ELF-1 (cell line): ENCODE results near the gene CDIPT.
"Not testable (repeated sequence)": the region's sequence is repeated elsewhere in the genome, so short reads cannot be mapped to it uniquely, and the experiment has no call there.

ENCODE experiments used
- DNase-seq: peaks from one replicate; pipeline ENCODE4 v3.0.0-alpha.2; 2016; ENCODE audit warnings: low read depth, low spot score

CDIPT gene

DNA sequence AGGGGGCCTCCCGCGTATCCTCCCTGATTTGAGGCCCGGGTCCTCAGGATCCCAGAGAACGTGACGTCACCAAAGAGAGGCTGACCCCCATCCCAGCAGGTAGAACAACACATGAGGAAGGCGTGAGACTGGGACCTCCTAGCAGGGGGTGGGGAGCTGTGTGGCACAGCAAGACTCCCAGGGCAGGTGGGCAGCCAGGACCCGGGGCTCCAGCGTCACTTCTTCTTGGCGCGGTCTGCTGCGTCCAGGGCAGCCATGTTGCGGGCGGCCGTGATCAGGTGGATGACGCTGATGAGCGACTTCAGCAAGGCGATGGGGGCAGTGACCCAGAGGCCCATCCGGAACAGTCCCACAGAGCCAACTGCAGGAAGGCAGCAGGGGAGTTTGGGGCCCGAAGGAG, 4.1 kb downstream of the CDIPT start:
- DNase-seq, result no peak

DNA sequence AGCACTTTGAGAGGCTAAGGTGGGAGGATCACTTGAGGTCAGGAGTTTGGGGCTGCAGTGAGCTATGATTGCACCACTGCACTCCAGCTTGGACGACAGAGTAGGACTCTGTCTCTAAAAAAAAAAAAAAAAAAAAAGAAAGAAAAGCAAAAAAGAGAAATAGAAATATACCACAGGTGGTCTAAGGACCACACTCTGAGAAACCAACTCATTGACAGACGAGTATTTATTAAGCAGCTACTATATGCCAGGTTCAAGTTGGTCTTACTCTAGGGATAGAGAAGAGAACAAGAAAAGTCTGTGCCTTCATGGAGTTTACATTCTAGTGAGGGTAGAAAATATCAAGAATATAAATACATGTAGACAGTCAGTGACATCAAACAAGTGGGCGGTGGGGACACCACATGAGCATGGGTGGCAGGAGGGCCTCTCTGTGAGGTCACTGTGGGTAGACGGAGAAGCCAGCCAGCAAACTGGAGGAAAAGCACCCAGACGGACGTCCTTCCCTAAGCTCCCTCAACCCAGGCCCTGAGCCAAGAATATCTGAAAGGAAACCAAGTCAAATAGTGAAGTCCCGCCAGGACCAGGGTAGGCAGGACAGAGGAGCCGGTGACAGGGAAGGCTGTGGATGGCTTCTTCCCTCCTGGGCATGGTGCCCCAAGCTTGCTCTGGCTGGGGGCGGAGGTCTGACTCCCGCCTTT, 4.7 kb downstream of the CDIPT start:
- DNase-seq, result no peak

DNA sequence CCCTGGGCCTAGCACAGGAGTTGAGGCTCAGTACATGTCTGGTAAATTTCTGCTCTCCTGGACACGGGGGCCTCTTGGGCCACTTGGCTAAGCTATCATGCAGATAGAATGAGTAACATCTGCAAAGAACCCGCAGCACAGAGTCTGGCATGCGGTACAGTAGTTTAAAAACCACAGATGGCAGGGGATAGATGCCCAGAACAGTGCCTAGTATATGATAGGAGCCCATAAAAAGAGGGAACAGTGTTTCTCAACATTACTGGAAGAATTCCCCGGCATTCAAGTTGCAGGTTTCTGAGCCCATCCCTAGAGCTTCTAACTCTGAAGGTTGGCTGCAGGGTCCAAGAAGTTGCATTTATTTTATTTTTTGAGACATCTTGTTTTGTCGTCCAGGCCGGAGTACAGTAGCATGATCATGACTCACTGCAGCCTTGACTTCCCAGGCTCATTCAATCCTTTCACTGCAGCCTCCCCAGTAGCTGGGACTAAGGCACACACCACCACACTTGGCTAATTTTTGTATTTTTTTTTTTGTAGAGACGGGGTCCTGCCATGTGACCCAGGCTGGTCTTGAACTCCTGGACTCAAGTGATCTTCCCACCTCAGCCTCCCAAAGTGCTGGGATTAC, 5.8 kb downstream of the CDIPT start:
- DNase-seq, result no peak

DNA sequence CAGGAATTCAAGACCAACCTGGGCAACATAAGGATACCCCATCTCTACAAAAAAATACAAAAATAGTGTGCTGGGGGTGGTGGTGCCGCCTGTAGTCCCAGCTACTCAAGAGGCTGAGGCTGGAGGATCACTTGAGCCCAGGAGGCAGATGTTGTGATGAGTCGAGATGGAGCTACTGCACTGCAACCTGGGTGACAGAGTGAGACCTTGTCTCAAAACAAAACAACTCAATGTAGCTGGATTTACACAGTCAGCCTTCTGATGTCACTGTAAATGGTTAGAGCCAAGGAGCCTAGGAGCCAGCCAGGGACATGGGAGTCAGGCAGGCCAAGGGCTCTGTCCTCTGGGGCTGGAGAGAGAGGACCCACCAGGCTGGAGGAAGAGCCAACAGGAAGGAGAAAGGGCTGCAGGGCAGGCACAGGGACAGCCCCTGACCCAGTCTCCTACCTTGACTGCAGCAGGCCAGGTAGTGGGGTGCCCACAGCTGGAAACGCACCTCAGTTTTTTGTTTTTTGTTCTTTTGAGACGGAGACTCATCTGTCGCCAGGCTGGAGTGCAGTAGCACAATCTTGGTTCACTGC, 8.4 kb downstream of the CDIPT start:
- no peak for DNase-seq

DNA sequence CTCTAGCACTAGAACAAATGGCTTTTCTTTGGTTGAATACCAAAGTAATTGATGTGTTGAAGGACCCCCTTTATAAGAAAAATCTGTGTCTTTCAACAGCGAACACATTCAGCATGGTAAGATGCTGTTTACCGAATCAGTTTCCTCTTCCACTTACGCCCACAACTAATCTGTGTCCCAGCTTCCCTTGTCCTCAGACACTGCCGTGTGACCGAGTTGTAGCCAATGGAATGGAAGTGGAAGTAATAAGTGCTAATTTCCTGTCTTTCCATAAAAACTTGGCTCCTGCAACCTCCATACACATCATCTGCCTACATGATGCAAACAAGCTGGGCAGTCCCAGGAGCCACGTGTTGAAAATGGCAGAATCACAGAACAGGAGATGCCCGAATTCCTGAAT, 10.4 kb downstream of the CDIPT start:
- DNase-seq, result no peak

DNA sequence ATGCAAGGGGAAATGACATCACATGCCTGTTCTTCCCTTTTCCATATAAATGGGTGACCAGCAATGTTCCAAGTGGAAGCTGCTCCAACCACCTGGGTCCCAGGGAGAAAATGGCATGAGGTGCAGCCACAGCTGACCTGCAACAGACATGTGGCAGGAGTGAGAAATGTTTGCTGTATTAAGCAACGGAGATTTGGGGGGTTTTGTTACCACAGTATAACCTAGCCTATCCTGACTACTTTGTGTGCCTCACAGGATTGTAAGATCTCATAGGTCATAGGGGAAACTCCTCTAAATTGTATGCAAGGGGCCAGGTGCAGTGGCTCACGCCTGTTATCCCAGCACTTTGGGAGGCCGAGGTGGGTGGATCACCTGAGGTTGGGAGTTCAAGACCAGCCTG, 12.0 kb downstream of the CDIPT start:
- no peak for DNase-seq

DNA sequence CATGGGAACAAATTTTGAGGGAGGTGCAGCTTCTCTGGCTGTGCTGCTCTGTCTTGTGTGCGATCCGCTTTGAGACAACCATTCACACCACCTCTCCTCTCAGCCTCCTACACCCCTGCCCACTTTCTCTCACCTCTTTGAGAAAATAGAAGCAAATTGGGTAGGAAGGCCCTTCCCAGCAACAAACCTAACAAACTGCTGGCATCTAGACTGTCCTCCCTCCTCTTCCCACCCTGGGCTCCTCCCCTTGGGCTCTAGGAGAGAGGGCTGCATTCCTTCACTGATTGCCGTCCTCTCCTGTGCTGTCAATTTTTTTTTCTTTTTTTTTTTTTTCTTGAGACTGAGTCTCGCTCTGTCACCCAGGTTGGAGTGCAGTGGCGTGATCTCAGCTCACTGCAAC, 13.5 kb downstream of the CDIPT start:
- DNase-seq, result peak; percentile 73

DNA sequence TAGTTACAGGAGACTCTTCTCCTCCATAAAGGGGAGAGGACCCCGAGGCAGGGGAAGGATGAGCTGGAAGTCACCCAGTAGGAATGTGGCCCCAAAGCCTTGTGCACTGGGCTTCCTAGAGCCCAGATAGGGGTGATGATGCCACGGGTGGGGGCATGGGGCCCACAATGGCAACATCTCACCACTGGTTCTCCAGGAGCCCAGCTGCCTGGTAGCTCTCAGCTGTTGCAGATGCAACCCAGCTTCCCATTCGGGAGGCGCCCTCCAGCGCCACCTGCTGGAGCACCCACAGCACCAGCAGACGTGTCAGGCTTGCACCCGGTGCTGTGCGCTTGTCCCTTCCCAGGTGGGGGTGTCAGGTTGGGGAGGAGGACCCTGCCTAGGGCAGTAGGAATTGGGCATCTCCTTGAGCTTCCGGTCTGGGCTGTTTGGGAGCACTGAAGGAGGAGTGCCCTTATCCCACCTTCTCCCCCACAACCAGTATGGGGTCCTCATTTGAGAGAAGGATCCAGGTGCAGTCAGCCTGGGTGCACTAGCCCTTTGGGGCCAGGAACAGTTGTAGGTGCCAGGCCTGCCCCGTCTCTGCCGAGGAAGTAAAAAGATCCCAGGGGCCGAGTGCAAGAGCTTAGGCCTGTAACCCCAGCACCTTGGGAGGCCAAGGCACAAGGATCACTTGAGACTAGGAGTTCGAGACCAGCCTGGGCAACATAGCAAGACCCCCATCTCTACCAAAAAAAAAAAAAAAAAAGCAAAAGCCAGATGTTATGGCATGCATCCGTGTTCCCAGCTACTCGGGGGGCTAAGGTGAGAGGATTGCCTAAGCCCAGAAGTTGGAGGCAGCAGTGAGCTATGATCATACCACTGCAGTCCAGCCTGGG, 14.4 kb downstream of the CDIPT start:
- DNase-seq, result peak; percentile 70

DNA sequence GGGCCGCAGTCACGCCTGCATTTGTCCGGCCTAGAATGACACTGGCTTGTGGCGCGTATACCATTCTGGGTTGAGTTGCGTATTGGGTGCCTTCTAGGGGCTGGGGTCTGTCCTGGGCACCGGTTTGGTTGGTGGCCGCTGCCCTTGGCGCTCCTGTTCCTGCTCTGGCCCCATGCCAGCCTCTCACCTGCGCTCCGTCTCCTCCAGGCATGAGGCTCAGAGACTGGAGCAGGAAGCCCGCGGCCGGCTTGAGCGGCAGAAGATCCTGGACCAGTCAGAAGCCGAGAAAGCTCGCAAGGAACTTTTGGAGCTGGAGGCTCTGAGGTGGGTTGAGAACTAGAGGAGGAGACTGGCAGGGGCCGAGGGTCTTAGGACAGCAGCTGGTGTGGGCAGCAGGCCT, 17.4 kb downstream of the CDIPT start:
- no peak for DNase-seq

DNA sequence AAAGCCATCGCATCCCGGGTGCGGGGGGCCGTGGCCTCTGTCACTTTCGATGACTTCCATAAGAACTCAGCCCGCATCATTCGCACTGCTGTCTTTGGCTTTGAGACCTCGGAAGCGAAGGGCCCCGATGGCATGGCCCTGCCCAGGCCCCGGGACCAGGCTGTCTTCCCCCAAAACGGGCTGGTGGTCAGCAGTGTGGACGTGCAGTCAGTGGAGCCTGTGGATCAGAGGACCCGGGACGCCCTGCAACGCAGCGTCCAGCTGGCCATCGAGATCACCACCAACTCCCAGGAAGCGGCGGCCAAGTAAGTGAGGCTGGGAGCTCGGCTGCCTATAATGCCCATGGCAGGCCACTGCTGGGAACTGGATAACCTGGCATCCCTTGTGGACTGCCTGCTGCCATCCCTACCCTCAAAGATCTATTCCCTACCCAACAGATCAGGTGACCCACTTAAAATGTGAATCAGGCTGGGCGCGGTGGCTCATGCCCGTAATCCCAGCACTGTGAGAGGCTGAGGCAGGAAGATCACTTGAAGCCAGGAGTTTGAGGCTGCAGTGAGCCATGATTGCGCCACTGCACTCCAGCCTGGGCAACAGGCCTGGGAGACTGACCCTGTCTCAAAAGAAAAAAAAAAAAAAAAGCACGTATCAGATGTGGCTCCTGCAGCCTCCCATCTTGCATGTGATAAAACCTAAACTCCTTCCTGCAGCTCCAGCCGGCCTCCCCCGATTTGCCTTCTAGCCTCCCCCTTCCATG, 18.3 kb downstream of the CDIPT start:
- no peak for DNase-seq

DNA sequence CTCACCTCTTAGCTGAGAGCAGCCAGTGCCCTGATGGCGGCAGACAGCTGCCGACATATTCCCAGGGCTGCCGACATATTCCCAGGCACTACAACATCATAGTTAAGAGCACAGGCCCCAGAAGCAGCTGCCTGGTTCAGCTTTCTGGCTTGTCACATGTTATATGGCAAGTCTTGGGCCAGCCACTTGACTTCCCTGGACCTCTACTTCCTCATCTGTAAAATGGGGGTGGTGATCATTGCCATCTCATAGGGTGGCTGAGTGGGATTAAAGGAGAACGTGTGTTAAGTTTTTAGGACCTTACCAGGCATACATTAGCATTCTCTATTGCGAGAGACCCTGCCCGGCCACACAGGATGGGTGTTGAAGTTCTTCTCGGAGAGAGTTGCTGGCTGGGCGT, 19.1 kb downstream of the CDIPT start:
- no peak for DNase-seq

DNA sequence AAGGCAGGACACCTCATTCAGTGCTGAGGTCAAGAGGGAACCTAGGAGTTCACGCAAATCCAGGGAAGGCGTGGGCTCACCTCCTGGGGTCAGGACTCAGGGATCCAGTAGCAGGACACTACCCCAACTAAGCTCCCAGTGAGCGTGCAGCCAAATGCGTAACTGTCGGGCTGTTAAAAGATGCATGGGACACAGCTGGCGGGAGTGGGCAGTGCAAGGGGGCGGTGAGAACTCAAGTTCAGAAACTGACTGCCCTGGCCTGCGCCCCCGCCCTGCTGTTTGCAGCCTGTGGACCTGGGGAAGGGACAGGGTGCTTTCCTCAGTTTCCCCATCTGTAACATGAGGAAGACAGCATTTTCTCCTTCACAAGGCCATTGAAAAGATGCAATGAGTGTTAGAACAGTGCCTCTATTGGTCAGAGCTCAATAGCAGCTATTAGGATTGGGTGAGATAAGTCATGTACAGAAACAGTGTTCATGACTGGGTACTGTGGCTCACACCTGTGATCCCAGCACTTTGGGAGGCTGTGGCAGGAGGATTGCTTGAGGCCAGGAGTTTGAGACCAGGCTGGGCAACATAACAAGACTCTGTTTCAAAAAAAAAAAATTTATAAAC, 20.2 kb downstream of the CDIPT start:
- DNase-seq, result no peak

DNA sequence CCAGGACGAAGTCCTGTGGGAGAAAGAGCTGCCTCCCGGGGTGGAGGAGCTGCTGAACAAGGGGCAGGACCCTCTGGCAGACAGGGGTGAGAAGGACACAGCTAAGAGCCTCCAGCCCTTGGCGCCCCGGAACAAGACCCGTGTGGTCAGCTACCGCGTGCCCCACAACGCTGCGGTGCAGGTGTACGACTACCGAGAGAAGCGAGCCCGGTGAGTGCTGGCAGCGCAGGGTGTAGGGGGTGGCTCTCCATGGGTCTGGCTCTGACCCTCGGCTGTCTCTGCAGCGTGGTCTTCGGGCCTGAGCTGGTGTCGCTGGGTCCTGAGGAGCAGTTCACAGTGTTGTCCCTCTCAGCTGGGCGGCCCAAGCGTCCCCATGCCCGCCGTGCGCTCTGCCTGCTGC, 21.4 kb downstream of the CDIPT start:
- no peak for DNase-seq

DNA sequence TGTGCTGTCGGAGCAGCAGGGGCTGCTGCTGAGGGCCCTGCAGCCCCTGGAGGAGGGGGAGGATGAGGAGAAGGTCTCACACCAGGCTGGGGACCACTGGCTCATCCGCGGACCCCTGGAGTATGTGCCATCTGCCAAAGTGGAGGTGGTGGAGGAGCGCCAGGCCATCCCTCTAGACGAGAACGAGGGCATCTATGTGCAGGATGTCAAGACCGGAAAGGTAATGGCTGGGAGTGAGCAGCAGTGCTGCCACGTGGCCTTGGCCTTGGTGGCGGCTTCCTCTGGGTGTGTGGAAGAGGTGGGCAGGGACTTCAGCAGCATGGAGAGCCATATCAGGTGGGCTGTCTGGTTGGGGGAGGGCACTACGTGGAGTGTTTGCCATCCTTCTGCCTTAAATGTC, 22.8 kb downstream of the CDIPT start:
- DNase-seq, result no peak

DNA sequence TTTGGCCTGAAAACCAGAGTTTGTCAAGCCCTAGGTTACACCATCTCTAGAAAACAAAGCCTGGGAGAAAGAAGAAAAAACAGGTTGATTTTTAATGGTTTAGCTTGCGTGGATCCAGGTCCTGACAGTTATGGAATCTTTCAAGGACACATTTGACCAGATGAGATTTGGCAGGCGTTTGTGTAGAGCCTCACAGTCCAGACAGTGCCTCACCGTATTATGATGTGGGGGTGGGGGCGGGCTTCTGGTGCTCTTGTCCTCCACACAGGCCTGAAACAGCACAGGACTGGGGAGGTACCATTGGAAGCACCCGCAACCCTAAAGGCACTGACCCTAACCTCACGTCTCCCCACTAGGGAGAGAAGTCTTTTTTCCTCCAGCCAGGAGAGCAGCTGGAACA, 23.2 kb downstream of the CDIPT start:
- no peak for DNase-seq

DNA sequence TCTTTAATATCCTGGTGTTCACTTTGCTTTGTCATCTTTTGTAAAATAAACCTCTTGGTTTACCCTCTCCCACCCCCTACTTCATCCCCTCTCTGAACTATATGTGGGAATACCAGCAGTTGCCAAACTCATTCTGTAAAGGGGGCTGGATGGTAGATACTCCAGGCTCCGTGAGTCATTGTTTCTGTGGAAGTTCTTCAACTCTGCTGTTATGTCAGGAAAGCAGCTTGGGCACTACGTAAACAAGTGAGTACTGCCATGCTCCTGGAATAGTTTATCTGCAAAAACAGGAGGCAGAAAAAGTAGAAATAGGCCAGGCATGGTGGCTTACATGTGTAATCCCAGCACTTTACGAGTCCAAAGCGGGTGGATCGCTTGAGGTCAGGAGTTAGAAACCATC, 25.2 kb downstream of the CDIPT start:
- no peak for DNase-seq

DNA sequence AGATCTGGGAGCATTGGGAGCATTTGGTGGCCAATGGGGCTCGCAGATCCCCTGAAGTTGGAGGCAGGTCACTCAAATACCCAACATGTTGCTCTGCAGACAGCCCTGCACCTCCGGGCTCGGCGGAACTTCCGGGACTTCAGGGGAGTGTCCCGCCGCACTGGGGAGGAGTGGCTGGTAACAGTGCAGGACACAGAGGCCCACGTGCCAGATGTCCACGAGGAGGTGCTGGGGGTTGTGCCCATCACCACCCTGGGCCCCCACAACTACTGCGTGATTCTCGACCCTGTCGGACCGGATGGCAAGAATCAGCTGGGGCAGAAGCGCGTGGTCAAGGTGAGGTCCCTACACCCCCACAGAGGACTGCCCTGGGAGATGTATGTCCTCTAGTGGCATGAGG, 26.4 kb downstream of the CDIPT start:
- DNase-seq, result no peak

DNA sequence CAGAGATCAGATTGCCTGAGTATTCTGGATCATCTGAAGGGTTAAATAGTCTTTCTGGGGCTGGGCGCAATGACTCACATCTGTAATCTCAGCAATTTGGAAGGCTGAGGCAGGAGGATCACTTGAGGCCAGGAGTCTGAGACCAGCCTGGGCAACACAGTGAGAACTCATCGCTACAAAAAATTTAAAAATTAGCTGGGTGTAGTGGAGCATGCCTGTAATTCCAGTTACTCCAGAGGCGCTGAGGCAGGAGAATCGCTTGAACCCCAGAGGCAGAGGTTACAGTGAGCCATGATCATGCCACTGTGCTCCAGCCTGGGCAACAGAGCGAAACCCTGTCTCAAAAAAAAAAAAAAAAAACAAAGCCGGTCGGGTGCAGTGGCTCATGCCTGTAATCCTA, 27.1 kb downstream of the CDIPT start:
- no peak for DNase-seq

DNA sequence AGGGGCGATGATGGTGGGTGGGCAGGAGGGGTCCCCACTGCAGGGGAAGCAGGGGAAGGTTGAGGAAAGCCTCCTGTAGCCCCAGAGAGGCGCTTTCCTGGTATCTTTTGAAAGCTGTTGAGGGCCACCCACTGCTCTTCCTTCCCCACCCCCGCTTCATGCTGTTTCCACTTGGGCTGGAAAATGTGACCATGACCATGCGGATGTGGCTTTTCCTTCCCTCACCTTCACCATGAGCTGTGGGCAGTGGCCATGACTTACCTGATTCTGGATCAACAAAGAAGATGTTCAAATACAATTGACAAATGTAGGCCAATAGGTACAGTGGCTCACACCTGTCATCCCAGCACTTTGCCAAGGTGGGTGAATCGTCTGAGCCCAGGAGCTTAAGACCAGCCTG, 28.9 kb downstream of the CDIPT start:
- DNase-seq, result no peak

DNA sequence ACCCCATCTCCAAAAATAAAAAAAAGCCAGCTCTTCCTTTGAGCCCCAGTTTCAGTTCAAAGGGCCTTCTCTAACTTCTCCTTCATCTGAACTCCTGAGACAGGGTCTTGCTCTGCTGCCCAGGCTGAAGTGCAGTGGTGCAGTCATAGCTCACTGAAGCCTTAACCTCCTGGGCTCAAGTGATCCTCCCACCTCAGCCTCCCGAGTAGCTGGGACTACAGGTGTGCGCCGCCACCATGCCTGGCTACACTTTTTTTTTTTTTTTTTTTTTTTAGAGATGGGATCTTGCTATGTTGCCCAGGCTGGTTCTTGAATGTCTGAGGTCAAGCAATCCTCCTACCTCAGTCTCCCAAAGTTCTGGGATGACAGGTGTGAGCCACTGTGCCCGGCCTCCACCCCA, 29.8 kb downstream of the CDIPT start:
- not testable (repeated sequence) for DNase-seq

DNA sequence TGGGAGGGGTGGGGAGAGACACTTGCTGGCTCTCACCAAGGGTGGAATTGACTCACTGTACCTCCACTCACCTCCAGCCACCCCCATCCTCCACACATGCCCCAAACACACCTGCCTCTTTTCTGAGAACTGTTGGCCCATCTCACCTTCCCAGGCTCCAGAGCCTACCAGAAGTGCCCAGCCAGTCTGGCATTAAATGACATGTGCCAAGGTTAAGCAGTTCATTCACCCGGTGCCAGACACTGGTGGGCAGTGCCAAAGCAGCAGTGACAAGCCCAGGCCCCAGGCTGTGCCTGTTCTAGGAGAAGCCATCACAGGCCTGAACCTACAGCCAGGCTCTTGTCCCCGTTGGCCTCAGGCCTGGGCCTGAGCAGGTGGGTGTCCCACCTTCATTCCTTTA, 31.5 kb downstream of the CDIPT start:
- no peak for DNase-seq
